Activated CD4-positive, alpha-beta T cell treated with anti-CD3 and anti-CD28 coated beads, Interleukin-2, amount 50 U/mL, for 24 hours (primary cell): ENCODE results near the gene PRAME.
A peak's percentile ranks its signal among the peaks of the same experiment; 100 is the strongest.
"Not testable (repeated sequence)": the region's sequence is repeated elsewhere in the genome, so short reads cannot be mapped to it uniquely, and the experiment has no call there.

Experiments
- DNase-seq, 2 donors: peaks; one replicate each; pipeline ENCODE4 v3.0.0-alpha.2; 2020; ENCODE audit warnings: low read depth in 1 of 2, low spot score in 1 of 2

The PRAME gene

GRCh38 chr22:22521631-22522030 lies 37.4 kb downstream of the PRAME start:
- DNase-seq = no peak

- no peak for DNase-seq
Measured at GRCh38 chr22:22520667-22521602, 38.1 kb downstream of the PRAME start.

- no peak for DNase-seq
Measured at GRCh38 chr22:22520020-22520656, 38.9 kb downstream of the PRAME start, which contains the start of gene ZNF280A. ZNF280A (minus strand) TSS chr22:22520270; CDS start chr22:22515630, 4,640 bp downstream.

GRCh38 chr22:22519591-22519990 lies 39.5 kb downstream of the PRAME start:
- no peak for DNase-seq

GRCh38 chr22:22516992-22517391 lies 42.1 kb downstream of the PRAME start:
- no peak for DNase-seq

DNA sequence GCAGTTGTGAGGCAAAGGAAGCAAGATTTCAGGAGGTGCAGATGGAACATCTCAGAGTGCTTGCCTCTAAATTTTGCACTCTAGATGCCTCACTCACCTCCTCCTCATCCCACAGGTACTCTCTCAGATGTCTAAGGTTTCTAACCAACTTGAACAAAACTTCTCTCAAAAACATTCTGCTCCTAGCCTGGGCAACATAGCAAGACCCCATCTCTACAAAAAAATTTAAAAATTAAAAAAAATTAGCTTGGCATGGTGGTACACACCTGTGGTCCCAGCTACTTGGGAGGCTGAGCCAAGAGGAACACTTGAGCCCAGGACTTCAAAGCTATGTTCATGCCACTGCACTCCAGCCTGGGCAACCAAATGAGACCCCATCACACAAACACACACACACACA lies 43.2 kb downstream of the PRAME start:
- no peak for DNase-seq

DNA sequence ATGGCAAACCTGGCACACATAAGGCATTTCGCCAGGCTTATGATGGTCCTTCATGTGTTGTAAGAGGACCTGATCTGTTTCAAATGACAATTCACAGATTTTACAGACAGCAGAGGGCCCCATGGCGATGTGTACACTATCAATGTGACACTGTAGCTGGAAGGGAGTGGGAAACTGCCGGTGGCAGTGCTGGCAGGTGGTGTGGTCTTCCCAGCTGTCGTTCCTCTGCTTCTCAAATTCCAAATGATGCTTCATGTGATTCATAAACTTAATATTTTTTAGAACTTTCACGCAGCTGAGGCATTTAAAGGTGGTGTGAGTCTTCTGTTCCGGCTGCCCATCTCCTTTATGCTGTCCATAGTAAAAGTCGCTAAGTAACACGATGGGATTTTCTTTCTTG lies 44.6 kb downstream of the PRAME start:
- DNase-seq = not testable (repeated sequence)

GRCh38 chr22:22513619-22514018 lies 45.4 kb downstream of the PRAME start:
- no peak for DNase-seq

GRCh38 chr22:22512951-22513350 lies 46.1 kb downstream of the PRAME start:
- no peak for DNase-seq

GRCh38 chr22:22510833-22511232 lies 48.2 kb downstream of the PRAME start:
- not testable (repeated sequence) for DNase-seq

DNA sequence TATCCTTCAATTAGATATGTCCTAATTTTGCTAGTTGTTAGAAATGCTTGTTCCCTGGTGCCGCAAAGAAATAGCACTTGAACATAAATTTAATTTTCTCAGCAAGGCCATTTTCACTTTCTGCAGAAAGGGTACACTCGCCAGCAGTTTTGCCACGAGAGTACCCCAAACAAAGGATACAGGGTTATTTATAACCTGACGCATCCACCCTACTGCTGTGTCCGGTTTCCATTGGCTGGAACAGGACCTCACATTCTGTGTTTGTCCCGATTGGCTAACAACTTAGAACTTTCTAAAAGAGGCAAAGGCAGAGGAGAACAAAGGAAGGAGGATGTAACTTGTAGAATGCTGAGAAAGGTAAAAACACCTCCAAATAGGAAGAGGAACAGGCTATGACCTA lies 49.2 kb downstream of the PRAME start:
- not testable (repeated sequence) for DNase-seq

GRCh38 chr22:22508274-22509176 lies 50.5 kb downstream of the PRAME start, which contains the start of gene ZNF280B:
ZNF280B (minus strand) TSS chr22:22508742; CDS start chr22:22489398, 19,344 bp downstream.
- DNase-seq = peak; percentile 68 to 72

GRCh38 chr22:22507743-22508273 lies 51.3 kb downstream of the PRAME start:
- no peak for DNase-seq

DNA sequence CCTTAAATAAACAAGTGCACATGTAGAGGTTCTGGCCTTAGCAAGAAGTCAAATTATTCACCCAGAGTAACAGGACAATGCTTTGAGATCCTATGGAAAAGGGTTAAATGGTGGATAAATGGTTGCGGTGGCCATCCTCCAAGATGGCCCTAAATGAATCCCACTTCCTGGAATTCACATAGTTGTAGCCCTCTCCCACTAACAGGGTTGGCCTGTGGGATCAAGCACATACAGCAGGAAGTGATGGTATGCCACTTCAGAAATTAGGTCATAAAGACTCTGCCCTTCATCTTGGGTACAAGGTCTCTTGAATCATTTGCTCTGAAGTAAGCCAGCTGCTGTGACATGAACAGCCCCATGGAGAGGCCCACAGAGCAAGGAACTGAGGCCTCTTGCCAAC lies 52.3 kb downstream of the PRAME start:
- no peak for DNase-seq

GRCh38 chr22:22498267-22498666 lies 60.8 kb downstream of the PRAME start:
- no peak for DNase-seq
